Hippocampal formation (tissue), 2 donors: Measurements from ENCODE around the gene SGCG.
"Not testable (repeated sequence)": the region's sequence is repeated elsewhere in the genome, so short reads cannot be mapped to it uniquely, and the experiment has no call there.

ENCODE experiments used
- DNase-seq, 2 donors: peaks; one replicate each; lab custom pipeline; 2025; lab: John Stamatoyannopoulos, UW

Gene SGCG

DNA sequence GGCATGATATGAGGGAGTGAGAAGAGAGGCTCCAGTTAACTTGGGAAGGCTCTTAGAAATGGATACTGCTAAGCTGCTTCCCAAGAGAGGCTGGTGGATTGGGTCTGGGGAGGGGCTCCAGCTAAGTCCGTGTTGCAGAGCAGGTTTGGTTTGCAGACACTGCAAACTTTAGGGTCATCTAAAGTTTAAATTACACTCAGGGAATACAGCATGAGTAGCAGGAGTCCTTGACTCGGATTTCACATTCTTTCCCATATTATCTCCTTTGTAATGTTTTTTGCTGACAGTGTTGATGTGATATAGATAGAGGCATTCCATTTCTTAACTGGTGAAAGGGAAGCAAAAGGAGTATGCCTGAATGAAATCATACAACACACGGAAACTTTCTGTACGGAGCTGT lies 31.9 kb downstream of the SGCG start:
- DNase-seq, result no peak

DNA sequence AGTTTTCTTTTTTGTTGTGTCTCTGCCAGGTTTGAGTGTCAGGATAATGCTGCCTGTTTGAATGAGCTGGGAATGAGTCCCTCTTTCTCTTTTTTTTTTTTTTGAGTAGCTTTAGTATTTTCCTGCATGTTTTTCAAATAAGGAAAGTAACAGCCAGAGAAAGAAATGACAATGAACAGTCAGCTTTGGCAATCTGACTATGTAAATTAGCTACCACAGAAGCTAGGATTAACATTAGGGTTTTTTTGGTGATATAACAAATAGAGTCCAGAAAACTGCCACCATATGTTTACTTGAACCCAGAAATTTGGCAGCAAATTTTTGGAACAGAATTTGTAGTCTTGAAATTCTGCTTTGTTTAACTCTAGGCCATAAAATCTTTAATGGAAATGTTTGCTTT lies 50.5 kb downstream of the SGCG start:
- DNase-seq, result no peak

DNA sequence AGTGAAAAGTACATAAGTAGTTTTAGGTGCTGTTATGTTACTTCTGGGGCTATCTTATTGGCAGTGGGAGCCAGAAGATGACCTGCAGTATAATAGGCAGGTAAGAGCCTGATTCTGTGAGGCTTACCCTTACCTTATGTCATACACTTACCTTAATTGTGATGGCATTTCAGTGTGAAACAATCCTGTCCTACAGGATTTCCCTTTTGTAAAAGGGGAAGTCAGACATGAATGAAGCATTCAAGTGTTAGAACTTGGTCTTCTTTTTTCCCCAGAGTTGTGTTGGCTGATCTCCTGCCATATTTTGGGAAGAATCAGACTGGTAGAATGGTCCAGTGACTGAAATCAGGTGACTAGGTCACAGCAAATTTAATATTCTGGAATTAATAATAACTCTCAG lies 55.2 kb downstream of the SGCG start:
- no peak for DNase-seq

DNA sequence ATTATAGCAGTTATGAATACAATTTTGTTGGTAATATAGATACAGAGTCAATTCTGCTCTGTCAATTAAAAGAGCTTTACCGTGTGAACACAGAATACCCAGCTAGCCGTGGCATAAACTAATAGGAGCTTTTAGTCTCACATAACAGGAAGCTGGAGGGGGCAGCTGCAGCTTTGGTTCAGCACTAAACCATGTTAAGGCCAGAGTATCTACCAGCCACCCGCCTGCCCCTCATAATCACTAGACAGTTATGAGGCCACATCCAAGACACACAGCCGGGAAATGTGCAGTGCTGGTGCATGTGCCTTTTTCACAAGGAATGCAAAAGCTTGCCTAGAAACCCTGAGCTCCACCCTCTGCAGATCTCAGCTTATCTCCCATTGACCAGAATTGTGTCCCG lies 62.3 kb downstream of the SGCG start:
- no peak for DNase-seq

DNA sequence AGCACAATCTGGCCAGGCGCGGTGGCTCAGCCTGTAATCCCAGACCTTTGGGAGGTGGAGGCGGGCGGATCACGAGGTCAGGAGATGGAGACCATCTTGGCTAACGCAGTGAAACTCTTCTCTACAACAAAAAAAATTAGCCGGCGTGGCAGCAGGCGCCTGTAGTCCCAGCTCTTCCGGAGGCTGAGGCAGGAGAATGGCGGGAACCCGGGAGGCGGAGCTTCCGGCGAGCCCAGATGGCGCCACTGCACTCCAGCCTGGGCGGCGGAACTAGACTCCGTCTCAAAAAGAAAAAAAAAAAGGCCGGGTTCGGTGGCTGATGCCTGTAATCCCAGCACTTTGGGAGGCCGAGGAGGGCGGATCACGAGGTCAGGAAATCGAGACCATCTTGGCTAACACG lies 67.6 kb downstream of the SGCG start:
- DNase-seq, result not testable (repeated sequence)

DNA sequence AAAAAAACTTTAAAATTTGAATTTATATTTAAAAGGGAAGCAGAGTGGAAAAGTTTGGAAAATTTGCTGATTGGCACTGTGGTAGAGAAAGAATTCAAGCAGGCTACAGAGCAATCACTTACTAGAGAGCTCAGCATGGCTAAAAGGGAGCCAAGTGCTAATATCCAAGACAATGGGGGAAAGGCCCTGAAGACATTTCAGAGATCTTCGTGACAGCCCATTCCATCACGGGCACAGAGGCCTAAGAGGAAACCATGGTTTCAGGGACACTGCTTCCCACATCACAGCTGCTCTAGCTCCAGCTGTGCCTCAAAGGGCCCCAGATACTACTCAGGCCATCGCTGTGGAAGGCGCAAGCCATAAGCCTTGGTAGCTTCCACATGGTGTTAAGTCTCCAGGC lies 73.7 kb downstream of the SGCG start:
- no peak for DNase-seq

DNA sequence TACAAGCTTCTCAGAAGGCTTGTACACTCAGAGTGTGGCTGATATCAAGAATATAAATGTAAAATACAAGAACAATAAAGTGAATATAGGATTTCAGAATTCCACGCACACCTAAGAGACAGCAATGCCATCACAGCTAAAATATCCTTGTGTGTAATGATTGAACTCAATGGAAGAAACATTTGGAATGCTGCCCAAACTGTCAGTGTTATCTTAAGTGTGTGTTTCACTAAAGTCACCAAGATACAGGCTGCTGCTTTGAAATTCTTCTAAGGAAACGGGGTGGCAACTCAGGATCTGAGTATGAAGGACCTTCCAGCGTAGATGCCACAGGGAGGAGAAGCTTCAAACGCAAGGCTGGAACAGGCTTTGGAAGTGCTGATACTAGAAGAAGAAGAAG lies 86.8 kb downstream of the SGCG start:
- DNase-seq, result no peak

DNA sequence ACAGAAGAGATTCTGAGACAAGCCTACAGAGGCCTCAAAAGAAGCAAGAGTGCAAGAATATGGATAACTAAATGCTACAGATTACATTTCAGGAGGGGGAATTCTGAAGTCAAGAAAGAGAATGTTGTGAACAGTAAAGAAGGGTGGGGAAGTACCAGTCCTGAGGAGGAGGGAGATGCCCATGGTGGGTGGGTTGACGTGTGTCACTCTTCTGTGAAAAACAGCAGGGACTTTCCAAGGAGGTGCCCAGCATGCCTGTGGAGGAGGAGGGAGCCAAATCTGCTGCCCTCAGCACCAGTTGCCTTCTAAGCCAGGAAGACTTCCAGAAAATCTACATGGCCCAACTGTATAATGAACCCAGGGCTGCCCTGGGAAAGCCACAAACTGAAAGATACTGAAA lies 87.7 kb downstream of the SGCG start:
- no peak for DNase-seq

DNA sequence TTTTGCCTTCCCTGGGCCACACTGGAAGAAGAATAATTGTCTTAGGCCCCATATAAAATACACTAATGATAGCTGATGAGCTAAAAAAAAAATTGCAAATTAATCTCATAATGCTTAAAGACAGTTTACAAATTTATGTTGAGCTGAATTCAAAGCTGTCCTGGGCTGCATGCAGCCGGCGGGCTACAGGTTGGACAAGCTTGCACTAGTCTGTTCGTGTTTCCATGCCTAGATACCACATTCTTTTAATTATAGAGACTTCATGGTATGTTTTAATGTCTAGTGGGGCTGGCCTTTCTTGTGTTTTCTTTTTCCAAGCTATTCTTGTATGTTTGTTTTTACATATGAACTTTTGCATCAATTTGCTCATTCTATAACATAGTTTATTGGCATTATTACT lies 90.6 kb downstream of the SGCG start:
- no peak for DNase-seq

DNA sequence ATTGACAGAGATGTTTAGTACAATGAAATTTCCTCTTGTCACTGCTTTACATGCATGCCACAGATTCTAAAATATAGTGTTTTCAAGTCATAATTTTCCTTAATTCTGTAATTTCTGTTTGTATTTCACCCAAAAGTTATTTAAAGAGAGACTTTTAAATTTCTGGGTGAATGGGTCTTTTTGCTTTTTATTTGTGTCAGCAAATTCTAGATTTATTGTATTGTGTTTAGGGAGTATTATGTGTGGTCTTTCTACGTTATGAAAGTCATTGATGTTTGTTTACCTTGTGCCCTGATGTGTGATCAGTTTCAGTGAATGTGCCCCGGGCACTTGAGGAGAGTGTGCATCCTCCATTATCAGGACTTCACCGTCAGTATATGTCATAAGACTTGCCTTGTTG lies 92.7 kb downstream of the SGCG start:
- DNase-seq, result no peak

DNA sequence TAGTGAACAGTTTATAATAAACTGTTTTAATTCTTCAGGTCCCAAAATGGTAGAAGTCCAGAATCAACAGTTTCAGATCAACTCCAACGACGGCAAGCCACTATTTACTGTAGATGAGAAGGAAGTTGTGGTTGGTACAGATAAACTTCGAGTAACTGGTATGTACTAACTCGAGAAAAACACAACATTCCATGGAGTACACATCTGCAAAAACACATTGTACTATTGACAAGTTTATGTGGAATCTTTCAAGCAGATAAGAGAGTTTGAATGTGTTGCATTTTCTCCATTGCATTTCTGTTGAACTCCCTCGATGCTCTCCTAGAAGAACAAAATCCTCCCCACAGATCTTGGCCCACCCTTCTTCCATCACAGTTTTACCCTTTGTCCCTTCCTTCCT lies 98.5 kb downstream of the SGCG start:
- DNase-seq, result no peak

DNA sequence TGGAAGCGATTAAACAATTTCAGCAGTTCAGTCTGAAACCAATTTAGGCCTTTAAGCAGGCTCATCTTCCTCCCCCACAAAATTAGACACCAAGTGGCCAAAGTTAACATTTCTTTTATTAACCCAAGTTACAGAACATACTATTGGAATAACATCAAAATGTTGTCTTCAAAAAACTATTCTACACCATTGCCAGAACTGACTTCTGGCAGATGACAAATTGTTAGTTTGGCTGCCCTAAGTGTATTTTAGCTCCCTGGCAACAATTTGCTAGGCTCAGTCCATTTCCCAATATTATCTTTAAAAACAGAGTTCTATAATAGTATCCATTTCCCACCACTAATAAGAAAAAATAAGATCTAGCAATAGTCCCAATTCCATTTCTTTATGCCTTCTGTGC lies 107.8 kb downstream of the SGCG start:
- no peak for DNase-seq

DNA sequence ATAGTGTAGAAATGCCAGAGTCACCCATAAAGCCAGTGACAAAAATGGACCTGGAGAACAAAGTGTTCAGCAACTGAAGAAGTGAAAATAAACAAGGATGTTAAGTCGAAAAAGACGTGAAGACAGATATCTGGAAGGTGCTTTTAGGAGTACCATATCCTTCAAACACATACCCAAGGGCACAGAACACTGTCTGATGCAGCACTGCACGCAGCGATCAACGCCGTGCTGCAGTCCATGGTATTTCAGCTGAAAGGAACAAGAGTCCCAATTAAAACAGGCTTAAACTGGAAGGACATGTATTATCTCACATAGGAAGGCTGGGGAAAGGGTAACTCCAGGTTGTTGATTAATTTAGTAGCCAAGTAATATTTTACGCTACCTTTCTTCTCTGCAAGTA lies 108.2 kb downstream of the SGCG start:
- DNase-seq, result no peak

DNA sequence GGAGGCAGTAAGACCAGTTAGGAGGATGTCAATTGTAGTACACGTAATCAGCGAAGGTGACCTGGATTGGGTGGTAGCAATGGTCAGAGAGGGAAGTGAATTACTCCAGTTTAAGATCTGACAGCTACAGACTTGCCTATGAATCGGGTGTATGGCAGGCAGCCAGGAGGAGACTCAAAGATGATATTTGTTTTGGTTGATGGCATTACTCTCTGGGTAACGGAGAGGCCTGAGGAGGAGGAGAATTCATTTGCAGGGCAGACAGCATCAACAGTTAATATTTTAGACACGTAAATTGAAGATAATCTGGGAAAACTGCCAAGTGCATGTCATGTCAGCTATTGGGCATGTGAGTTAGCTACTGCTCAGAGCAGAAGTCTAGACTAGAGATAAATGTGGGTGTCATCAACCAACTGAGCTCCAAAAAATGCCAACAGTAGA lies 109.2 kb downstream of the SGCG start:
- no peak for DNase-seq

DNA sequence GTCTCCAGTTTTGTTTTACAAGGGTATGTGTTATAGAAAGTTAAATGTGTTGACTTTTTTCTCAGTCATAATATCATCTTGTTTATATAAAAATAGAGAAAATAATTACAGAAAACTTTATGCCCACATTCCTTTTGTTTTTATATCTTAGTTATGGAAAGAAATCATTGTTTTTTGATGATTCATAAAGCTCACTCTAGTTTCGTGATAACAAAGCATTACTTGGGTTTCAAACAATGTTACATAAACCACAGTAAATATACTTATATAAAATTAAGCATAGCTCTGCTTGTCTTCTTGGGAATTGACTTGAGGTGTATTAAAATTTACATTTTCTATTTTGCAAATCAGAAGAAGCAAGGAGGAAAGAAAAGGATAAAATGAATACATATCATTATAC lies 111.8 kb downstream of the SGCG start:
- no peak for DNase-seq

DNA sequence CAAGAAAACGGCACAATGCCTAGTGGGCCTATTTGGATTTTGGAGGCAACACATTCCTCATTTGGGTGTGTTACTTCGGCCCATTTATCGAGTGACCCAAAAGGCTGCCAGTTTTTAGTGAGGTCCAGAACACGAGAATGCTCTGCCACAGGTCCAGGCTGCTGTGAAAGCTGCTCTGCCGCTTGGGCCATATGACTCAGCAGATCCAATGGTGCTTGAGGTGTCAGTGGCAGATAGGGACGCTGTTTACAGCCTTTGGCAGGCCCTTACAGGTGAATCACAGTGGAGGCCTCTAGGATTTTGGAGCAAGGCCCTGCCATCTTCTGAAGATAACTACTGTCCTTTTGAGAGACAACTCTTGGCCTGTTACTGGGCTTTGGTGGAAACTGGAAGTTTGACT lies 134.1 kb downstream of the SGCG start:
- not testable (repeated sequence) for DNase-seq

DNA sequence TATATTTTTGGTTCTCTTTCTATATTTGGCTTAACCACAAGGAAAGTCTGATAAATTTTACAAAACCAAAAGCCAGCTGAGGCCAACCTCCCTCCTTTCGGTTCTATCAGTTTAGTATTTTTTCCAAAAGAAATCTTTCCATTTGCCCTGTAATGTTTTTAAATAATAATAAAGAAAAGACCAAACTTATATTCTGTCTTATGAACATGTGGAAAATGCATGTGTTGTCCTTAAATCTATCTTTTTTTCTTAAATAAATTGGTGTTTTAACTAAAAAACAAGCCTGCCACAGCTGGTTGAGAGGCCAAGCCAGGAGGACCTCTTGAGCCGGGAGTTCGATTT lies 139.1 kb downstream of the SGCG start:
- no peak for DNase-seq

DNA sequence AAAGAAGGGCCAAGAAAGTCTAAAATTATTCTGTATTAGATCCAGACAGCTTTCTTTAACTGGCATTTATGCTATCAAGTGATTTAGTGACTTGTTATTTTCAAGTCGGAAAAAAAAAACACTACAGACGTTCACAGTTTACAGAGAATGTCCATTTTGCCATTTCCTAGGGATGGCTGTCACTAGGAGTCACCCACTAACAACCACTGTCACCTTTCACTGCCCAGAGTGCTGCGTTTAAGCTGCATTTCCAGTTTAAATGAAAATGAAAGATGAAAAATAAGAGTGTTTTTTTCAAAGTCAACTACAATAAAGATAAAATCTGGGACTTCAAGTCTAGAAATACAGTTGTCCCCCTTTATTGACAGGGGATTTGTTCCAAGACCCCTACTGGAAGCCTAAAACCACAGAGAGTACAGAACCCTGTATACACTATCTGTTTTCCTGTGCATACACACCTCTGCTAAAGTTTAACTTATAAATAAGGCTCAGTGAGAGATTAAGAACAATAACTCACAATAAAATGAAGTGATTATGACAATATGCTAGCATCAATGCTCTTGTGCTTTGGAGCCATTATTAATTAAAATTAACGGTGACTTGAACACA lies 140.3 kb downstream of the SGCG start:
- DNase-seq, result no peak

DNA sequence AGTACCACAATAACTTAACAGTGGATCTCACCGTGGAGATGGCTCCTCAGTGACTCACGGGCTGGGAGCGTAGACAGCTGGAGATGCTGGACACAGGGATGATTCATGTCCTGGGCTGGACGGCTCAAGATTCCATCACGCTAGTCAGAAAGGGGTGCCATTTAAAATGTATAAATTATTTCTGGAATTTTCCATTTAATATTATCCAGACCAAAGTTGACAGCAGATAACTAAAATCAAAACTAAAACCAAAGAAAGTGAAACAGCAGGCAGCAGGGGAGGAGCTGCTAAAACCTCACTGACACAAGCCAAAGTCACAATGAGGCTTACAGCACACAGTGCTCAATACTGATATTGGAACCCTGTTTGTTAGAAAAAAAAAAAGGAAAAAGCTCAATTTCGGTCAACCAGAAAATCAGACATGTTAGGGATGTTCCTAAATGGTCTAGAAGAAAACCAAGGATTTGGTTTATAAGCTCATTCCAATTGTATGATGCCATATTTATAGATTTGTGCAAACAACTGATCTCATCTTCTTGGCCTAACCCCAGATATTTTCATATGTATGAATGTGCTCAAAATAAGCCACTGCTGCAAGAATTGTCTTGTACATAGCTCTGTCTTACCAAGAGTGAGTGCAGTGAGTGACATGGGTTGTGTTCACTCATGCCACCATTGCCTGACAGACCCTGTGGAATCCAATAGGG lies 140.9 kb downstream of the SGCG start:
- no peak for DNase-seq

DNA sequence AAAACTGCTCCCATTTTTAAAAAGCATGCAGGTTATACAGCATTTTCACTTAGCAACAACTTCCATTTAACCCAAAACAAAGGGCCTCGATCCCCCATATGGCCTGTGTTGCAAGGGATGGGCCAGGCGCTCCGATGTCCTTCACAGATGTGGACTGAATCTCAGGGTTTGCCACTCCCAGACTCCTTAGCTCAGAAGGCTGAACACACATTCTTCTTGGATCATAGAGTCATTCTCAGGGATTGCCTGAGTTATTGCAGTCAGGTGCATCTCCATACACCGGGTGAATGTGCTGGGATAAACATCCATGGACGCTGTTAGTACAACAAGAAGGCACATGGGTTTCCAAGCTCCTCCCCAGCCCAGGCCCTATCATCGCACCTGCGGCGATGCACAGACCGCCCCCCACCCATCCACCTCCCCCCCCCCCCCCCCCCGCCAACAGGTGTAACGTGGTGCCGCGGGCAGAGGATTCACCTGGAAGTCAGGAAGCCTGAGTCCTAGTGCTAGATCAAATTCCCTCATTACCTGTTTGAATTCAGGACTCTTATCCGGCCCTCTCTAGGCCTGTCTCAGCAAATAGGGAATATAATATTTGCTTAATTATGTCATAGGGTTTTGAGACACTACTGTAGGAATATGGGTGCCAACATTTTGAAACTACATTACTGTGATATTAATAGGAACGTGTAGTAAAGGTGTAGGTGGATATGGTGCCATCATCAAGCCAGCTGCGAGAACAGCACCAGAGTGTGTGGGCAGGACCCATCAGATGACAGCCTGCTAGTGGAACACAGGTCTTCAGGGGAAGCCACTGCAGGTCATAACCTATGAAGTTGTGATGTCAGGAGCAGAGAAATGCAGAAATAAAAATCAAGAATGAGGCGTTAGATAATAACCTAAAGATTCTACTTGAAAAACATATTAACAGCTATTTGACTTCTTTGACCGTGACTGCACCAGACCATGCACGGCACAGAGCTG lies 141.9 kb downstream of the SGCG start:
- no peak for DNase-seq

DNA sequence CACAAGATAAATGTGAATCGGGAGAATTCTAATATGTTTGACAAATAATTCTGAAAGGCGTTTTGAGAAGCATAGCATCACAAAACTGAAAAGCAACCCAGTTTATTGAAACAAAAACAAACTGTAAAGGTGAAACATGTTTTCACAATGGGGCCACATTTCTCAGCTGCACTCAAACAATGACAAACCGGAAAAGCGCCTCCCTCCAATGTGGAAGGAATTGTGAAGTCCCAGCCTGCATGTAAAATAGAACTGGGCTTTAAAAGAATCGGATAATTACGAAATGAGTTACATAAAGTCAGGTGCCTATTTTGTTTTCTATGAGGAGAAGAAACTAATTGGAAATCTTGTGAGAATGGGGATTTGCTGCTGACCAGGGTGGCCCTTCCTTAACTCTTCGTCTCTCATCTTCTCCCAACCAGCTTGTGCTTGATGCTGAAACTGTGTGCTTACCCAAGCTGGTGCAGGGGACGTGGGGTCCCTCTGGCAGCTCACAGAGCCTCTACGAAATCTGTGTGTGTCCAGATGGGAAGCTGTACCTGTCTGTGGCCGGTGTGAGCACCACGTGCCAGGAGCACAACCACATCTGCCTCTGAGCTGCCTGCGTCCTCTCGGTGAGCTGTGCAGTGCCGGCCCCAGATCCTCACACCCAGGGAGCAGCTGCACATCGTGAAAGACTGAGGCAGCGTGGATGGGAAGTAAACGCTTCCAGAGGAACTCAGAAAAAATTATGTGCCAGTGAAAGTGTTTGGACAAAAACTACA lies 143.3 kb downstream of the SGCG start:
- peak in 1 of 2 donors; percentile 37 for DNase-seq

DNA sequence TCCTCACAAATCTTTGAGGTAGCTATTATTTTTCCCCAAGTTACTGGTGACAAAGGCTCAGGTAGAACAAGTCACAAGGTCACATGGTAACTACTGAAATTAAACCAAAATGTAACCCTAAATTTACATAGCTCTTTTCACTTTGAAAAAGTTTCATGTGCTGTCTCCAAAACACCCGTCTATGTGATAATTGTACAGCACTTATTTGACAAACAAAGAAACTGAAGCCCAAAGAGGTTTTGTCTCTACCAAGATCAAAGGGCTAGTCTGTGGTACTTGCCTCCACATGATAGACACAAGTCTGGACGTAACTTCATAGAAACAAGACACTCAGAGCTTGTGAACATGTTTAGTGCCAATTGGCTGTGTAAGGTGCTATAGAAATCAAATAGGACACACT lies 144.4 kb downstream of the SGCG start:
- DNase-seq, result no peak
